Measurements from ENCODE around the gene KIRREL3.

KIRREL3 gene

DNA sequence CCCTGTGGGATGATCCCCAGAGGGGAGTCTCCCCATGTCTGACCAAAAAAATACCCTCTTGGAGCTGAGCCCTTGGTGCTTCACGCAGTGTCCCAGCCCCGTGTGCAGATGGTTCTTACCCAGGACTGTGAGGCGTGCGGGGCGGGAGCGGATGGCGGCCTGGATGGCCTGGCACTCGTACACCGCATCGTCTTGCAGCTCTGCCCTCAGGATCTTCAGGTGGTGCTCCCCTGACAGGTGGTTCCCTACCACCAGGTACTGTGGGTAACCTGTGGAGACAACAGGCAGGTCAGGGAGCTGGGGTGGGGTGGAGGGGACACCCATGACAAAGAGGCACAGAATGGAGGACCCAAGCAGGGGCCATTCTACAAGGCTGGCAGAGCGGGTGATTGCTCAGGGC lies 479.4 kb downstream of the KIRREL3 start:
- no peaks in the 10 kb centered on the region for H3K4me1 ChIP-seq (ENCODE audit: low read length)
- TF ChIP-seq CTCF (IDR thresholded peaks at IDR 0.05; ENCODE audit: low read depth, low read length) (no peak), EZH2phosphoT487 (IDR thresholded peaks at IDR 0.05; ENCODE audit: low read depth) (no peak)
- H4K20me1 ChIP-seq (ENCODE audit: insufficient read depth, low read length) = no peaks in the 10 kb centered on the region
- peaks cover 55% of the 10 kb centered on the region for H3K27me3 ChIP-seq (ENCODE audit: low read depth, low read length)
- no peaks in the 10 kb centered on the region for H3K79me2 ChIP-seq (ENCODE audit: low read length)
- no peaks in the 10 kb centered on the region for H3K9me3 ChIP-seq (ENCODE audit: insufficient read depth, low read length)
- H3K9ac ChIP-seq (ENCODE audit: low read length) = no peak overlapping the region
- H3K27ac ChIP-seq (ENCODE audit: low read length) = no peak overlapping the region
- no peak overlapping the region for H3K4me2 ChIP-seq (ENCODE audit: low read length)
- no peak overlapping the region for H2AFZ ChIP-seq (ENCODE audit: low read depth, low read length)
- no peaks in the 10 kb centered on the region for H3K36me3 ChIP-seq (replicated peaks; ENCODE audit: low read depth, low read length)
- no peak overlapping the region for H3K4me3 ChIP-seq (ENCODE audit: low read length)

- Histone ChIP-seq H2AFZ (ENCODE audit: low read depth, low read length) (no peak overlapping the region), H3K79me2 (ENCODE audit: low read length) (no peaks in the 10 kb centered on the region), H3K4me2 (ENCODE audit: low read length) (no peak overlapping the region), H3K4me3 (ENCODE audit: low read length) (no peak overlapping the region), H3K4me1 (ENCODE audit: low read length) (no peaks in the 10 kb centered on the region), H3K9ac (ENCODE audit: low read length) (no peak overlapping the region), H4K20me1 (ENCODE audit: insufficient read depth, low read length) (no peaks in the 10 kb centered on the region), H3K27ac (ENCODE audit: low read length) (no peak overlapping the region), H3K27me3 (ENCODE audit: low read depth, low read length) (peaks cover 59% of the 10 kb centered on the region), H3K9me3 (ENCODE audit: insufficient read depth, low read length) (no peaks in the 10 kb centered on the region), H3K36me3 (replicated peaks; ENCODE audit: low read depth, low read length) (no peaks in the 10 kb centered on the region)
- no peak for TF ChIP-seq EZH2phosphoT487 (IDR thresholded peaks at IDR 0.05; ENCODE audit: low read depth)
- no peak for TF ChIP-seq CTCF (IDR thresholded peaks at IDR 0.05; ENCODE audit: low read depth, low read length)
Observed at GRCh38 chr11:126519764-126520734, 480.5 kb downstream of the KIRREL3 start.

DNA sequence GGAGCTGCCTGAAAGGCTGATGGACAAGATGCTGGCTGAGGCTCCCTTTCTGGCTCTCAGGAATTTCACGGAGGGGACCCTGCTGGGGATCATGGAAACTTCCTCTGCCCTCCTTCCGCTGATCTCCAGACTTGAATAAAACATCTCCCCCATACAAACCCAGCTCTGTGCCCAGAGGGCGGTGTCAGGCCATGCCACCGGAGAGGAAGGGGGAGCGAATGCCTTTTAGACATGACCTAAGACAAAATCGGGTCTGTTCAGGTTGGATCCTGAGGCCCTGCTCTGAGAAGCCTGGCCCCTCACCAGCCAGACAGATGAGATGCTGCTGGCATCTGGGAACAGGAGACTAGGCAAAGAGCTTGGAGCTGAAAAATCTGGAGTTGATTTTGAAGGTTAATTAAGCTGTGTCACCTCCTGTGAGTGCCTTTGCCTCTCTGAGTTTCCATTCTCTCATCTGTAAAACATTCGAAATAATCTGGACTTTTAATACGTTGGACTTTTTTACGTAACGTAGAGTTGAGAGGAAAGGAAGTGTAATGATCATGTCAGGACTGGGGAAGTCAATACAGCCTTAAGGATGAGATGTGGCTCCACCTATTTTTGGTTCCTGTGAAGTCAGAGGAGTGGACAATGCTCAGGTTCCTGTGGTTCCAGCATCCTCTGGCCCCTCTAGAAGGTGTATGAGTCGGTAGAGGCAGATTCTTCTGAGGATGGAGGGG lies 481.4 kb downstream of the KIRREL3 start:
- Histone ChIP-seq H3K27ac (ENCODE audit: low read length) (no peak overlapping the region), H3K4me2 (ENCODE audit: low read length) (no peak overlapping the region), H3K27me3 (ENCODE audit: low read depth, low read length) (peaks cover 60% of the 10 kb centered on the region), H3K36me3 (replicated peaks; ENCODE audit: low read depth, low read length) (no peaks in the 10 kb centered on the region), H3K4me1 (ENCODE audit: low read length) (no peaks in the 10 kb centered on the region), H3K9ac (ENCODE audit: low read length) (no peak overlapping the region), H4K20me1 (ENCODE audit: insufficient read depth, low read length) (no peaks in the 10 kb centered on the region), H3K9me3 (ENCODE audit: insufficient read depth, low read length) (no peaks in the 10 kb centered on the region), H3K79me2 (ENCODE audit: low read length) (no peaks in the 10 kb centered on the region), H2AFZ (ENCODE audit: low read depth, low read length) (no peak overlapping the region), H3K4me3 (ENCODE audit: low read length) (no peak overlapping the region)
- no peak for TF ChIP-seq CTCF (IDR thresholded peaks at IDR 0.05; ENCODE audit: low read depth, low read length)
- TF ChIP-seq EZH2phosphoT487 (IDR thresholded peaks at IDR 0.05; ENCODE audit: low read depth) = no peak
